SKM-1 treated with dmso at 0.1 percent for 144 hours (cell line): ENCODE measurements around the gene SLC44A1.

Source experiments
- DNase-seq: peaks from one replicate; lab custom pipeline; 2025; ENCODE audit not compliant: unreplicated experiment; lab: John Stamatoyannopoulos, UW

The SLC44A1 gene

GRCh38 chr9:105385381-105385985 lies 141.0 kb downstream of the SLC44A1 start:
- peak; percentile 17 for DNase-seq

DNA sequence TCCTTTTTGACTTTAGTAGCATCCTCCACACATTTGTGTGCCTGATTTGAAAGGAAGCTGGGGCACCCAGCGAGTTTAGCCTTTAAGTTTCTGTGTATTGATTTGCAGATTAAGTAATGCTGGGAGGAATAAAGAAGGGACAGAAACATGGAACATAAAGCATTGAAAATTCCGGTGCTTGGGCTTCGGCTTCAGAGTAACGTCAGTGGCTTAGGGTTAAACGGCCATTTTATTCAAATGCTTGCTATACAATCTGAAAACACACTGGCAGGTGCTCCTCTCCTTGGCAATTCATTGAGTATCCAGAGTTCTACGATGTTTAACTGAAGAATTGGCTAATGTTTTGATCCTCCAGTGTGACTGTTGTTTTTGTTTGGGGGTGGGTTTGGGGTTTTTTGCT lies 145.3 kb downstream of the SLC44A1 start:
- DNase-seq = no peak

DNA sequence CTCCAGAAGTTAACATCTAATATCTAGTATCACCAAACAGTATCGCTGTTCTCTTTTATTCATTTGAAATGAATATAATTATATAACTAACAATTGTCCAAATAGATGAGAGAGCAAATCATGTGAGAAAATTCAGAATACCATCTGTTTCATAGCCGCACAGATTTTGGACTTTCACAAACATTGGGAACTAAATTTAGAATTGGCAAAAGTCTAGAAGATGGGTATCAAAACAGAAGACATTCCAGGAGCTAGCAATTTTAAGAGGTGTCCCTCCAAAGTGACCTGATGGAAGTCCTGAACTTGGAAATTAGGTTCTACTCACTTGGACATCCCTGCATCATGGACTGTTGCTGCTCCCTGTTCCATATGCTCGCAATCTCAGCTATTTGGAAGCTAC lies 146.4 kb downstream of the SLC44A1 start:
- no peak for DNase-seq

DNA sequence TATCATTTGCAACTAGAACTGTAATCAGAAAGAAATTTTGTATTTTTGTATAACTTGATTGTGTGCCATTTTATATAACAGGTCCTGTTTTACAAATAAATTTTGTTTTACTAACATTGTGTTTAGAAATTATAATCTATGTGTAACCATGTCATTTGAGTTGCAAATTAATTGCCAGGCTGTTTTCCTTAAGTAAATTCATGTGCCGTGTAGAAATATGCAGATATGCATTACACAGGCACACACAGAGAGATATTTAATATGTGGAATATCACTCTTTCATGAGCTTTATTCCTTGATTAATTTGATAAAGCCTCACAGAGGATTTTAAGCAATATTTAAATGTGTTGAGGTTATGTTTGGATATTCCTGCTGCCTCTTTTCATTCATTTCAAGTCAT lies 146.8 kb downstream of the SLC44A1 start:
- no peak for DNase-seq

GRCh38 chr9:105392531-105392930 lies 148.1 kb downstream of the SLC44A1 start:
- DNase-seq = no peak

DNA sequence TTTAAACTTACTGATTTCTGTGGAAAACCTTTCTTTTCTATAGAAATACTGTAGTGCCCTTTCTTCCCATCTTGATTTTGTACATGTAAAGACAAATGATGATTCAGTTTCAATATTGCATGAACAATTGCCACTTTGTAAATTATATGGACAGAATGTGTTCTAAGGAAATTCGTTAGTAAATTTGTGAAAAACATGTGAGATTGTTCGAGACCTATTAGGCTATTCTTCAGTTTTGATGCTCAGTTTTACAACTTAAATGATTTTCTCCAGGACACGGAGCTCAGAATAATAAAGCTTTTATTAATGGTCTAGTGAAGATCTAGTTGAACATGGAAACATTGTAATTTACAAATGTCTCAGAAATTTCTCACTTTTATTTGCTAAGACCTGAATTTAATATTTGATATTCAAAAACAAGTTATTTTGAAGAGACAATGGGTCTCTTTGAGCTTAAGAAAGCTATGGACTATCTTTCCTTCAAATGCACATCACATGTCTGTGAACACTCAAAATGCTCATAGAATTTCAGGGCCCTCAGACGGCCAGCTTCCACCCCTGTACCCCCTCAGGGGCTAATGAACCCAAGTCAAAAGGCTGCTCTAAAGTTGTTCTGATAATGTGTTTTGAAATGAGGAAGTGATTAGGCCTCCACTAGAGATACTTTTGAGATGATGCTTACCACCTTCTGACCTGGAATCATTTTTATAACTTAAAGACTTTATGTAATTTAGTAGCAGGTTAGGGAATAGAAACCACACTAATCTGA lies 149.3 kb downstream of the SLC44A1 start:
- DNase-seq = no peak

GRCh38 chr9:105396441-105396840 lies 152.0 kb downstream of the SLC44A1 start:
- DNase-seq = no peak

DNA sequence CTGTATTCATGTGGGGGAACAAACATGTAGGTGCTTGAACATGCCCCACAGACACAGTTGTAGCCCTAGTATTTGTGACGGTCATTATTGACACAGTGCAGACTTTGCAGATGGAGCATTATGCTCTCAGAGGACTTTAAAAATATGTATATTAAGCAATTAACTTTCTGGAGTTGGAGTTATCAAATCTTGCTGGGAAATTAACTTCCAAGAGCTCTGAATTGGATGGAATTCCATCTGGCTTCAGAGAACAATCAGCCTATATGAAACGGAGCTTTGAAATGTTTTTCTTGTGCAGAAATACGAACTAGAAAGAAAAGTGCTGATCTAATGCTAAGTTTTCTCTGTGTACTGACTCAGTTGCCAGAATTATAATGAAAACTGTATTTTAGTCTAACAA lies 152.4 kb downstream of the SLC44A1 start:
- no peak for DNase-seq

- no peak for DNase-seq
These were observed 154.7 kb downstream of the SLC44A1 start for GRCh38 chr9:105399117-105399516.

GRCh38 chr9:105401651-105402050 lies 157.2 kb downstream of the SLC44A1 start:
- DNase-seq = no peak

GRCh38 chr9:105403552-105404248 lies 159.2 kb downstream of the SLC44A1 start:
- no peak for DNase-seq

DNA sequence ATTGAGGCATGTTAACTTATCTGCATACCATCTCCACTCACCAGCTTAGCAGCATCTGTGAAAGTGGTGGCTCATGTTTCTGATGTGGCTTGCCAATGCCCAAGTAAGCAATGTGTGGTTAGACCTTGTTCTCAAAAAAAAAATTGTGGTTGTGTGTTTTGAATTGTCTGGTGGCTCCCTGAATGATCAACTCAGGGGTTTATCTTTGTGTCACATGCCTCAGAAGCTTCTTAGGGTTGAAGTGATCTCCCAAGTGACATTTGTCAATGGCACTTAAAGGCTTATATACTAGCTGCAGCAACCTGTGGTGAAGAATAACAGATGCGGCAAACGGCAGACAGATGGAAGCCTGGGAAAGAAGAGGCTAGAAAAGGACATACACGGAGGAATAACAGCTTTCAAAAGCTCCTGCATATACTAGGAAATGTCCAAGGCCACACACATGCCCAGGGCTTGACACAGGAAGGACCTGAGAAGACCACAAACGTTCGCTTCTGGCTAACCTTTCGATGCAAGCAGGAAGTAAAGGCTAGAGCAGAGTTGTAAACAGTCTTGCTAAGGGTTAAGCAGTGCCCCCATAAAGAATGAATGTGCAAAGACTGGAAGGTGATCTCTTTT lies 161.2 kb downstream of the SLC44A1 start:
- no peak for DNase-seq

GRCh38 chr9:105406369-105406768 lies 161.9 kb downstream of the SLC44A1 start:
- DNase-seq = no peak

DNA sequence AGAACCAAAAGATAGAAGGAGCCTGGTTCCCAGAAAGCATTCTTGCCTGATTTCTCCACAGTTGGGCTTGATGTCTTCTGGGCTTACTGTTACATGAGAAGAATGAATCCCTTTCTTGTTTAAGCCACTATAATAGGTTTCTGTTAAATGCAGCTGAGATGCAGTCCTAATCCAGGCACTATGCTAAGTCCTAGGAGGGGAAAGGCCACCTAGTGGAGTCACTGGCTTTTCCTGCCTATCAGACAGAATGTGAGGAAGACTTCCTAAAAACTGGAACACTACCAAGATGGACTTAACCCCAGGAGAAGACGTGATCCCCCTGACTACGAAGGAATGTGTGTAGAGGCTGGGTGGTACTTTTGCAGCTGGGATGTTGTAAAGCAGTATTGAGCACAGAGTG lies 169.1 kb downstream of the SLC44A1 start:
- DNase-seq = no peak

DNA sequence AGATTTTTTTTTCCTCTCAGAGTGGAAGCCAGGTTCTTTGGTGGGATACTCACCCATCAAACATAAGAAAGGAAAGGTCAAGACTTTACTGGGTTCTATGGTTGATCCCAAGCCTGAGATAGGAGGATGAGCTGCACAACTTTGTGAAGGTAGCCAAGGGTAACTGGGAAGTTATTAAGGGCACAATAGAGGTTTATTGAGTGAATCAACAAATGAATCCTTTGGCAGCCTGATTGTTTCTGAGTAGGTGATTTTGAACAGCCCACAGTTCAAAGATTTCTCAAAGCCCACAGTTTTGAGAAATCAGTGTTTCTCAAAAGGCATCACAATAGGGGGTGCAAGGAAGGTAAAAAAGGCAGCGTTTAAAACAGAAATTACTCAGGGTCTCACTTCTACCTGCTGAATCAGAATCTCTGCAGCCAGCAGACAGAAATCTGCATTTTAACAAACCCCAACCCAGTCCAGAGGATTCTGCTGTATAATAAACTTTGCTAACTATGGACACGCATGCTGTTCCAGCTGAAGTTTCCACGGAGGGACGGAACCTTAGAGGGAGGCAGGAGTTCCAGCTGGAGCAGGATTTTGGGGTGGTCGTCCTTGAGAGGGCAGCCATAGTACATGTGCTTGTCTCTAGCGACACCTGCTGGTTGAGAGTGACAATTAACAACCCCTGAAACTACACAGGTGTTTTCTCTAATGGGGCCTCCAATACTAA lies 170.7 kb downstream of the SLC44A1 start:
- DNase-seq = no peak

DNA sequence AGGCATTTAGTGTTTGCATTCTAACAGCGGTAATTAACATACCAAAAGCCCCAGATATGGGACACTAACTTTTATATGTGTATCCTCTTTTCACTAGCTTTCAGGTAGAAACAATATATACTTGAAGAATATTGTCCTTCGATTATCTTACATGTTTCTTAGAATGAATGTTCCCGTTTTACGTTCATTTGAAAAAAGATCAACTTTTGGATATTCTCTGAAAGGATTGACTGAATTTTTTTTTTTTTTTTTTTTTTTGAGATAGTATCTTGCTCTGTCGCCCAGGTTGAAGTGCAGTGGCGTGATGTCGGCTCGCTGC lies 171.2 kb downstream of the SLC44A1 start:
- no peak for DNase-seq

DNA sequence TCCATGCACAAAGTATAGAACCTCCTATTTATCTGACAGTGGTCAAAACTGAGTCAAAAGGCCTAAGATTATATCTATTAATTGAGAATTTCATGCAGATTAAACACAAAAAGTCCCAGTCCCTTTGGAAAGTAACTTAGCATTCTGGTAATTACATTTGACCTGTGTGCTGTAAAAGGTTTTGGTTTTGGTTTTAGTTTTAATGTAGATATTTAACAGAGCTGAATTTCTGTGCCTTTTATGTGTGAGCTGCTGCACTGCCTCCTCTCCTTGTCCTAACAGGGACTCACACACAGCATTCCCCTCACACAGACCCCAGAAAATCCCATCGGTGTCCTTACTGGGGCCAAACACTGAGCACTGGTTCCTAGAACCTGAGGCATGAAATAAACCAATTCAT lies 172.4 kb downstream of the SLC44A1 start:
- no peak for DNase-seq

GRCh38 chr9:105418588-105419500 lies 174.4 kb downstream of the SLC44A1 start:
- no peak for DNase-seq

DNA sequence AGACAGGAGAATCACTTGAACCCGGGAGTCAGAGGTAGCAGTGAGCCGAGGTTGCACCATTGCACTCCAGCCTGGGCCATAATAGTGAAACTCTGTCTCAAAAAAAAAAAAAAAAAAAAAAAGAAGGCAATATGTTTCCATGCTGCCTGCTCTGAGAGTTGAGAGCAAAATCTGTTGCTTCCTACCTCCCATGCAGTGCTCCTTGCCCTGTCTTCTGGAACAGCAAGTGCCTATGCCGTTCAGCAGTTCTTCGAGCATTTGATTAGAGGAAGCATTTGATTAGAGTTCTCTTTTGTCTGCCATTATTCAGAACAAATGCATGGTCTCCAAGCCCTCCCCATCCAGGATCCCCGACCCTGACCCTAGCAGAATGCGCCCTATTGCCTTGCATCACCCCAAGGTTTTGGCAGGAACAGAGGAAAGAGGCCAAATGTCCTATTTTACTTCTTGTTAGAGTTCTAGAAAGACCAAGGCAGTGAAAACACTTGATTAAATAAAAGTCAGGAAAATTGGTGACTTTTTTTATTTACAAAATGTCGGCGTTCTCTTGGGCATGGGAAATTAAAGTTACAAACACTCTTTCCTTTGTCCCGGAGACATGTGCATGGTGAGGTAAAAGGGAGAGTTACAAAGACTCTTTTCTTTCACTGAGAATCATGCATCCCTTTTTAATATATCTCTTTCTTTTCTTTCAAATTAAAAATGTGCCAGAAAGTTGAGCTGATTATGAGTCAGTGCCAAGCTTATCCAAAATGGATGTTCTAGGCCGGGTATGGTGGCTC lies 175.6 kb downstream of the SLC44A1 start:
- no peak for DNase-seq

GRCh38 chr9:105421154-105421553 lies 176.7 kb downstream of the SLC44A1 start:
- DNase-seq = no peak
